ENCODE results near the gene CACNA1C.

CACNA1C gene

GRCh38 chr12:2258025-2258424, 205.2 kb downstream of the CACNA1C start:
- DNase-seq (ENCODE audit: low read depth): no peak

GRCh38 chr12:2259369-2259768, 206.6 kb downstream of the CACNA1C start:
- DNase-seq (ENCODE audit: low read depth): no peak

GRCh38 chr12:2260441-2260840, 207.7 kb downstream of the CACNA1C start:
- no peak for DNase-seq (ENCODE audit: low read depth)

- DNase-seq (ENCODE audit: low read depth): no peak
These were observed 208.9 kb downstream of the CACNA1C start for GRCh38 chr12:2261708-2262107.

GRCh38 chr12:2262449-2262848, 209.7 kb downstream of the CACNA1C start:
- no peak for DNase-seq (ENCODE audit: low read depth)

GRCh38 chr12:2263901-2264300, 211.1 kb downstream of the CACNA1C start:
- DNase-seq (ENCODE audit: low read depth): no peak

GRCh38 chr12:2264651-2265232, 212.0 kb downstream of the CACNA1C start:
- no peak for DNase-seq (ENCODE audit: low read depth)

- no peak for DNase-seq (ENCODE audit: low read depth)
These were observed 212.8 kb downstream of the CACNA1C start for GRCh38 chr12:2265461-2266167.

- no peak for DNase-seq (ENCODE audit: low read depth)
These were observed 214.2 kb downstream of the CACNA1C start for GRCh38 chr12:2266666-2267620.

GRCh38 chr12:2267703-2268470, 215.1 kb downstream of the CACNA1C start:
- DNase-seq (ENCODE audit: low read depth): no peak

- DNase-seq (ENCODE audit: low read depth): no peak
These were observed 215.9 kb downstream of the CACNA1C start for GRCh38 chr12:2268471-2269286.

GRCh38 chr12:2270846-2271245, 218.1 kb downstream of the CACNA1C start:
- no peak for DNase-seq (ENCODE audit: low read depth)

GRCh38 chr12:2271961-2272360, 219.2 kb downstream of the CACNA1C start:
- DNase-seq (ENCODE audit: low read depth): no peak

GRCh38 chr12:2273288-2273687, 220.5 kb downstream of the CACNA1C start:
- no peak for DNase-seq (ENCODE audit: low read depth)

GRCh38 chr12:2273751-2274150, 221.0 kb downstream of the CACNA1C start:
- no peak for DNase-seq (ENCODE audit: low read depth)

- DNase-seq (ENCODE audit: low read depth): no peak
These were observed 221.9 kb downstream of the CACNA1C start for GRCh38 chr12:2274733-2275132.

- DNase-seq (ENCODE audit: low read depth): no peak
These were observed 223.7 kb downstream of the CACNA1C start for GRCh38 chr12:2276288-2277033.

- no peak for DNase-seq (ENCODE audit: low read depth)
These were observed 224.8 kb downstream of the CACNA1C start for GRCh38 chr12:2277492-2278155.

- no peak for DNase-seq (ENCODE audit: low read depth)
These were observed 228.7 kb downstream of the CACNA1C start for GRCh38 chr12:2281446-2281845.

GRCh38 chr12:2282318-2282717, 229.5 kb downstream of the CACNA1C start:
- DNase-seq (ENCODE audit: low read depth): no peak
